ENCODE results near the gene GPR18.

DNA sequence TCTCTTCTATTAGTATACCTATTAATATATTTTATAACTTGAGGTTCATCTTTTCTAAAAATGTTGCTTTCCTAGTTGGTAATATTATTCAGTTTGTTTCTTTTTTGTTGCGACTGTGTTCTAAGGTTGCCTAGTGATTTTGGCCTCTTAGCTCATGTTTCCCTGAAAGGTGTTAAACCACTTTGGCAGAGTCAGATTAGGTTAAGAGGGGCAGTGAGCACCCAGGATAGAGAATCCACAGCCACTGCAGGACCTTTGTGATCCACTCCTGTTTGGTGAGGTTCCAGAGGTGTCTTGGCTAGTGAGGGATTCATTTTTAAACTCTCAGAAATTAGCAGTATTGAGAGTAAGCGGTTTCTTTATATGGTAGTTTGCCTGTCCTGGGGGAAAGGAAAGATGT, 14.9 kb upstream of the GPR18 start:
- TF ChIP-seq, protein P1, sequence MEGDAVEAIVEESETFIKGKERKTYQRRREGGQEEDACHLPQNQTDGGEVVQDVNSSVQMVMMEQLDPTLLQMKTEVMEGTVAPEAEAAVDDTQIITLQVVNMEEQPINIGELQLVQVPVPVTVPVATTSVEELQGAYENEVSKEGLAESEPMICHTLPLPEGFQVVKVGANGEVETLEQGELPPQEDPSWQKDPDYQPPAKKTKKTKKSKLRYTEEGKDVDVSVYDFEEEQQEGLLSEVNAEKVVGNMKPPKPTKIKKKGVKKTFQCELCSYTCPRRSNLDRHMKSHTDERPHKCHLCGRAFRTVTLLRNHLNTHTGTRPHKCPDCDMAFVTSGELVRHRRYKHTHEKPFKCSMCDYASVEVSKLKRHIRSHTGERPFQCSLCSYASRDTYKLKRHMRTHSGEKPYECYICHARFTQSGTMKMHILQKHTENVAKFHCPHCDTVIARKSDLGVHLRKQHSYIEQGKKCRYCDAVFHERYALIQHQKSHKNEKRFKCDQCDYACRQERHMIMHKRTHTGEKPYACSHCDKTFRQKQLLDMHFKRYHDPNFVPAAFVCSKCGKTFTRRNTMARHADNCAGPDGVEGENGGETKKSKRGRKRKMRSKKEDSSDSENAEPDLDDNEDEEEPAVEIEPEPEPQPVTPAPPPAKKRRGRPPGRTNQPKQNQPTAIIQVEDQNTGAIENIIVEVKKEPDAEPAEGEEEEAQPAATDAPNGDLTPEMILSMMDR (conservative IDR thresholded peaks at IDR 0.05; ENCODE audit: low read length): no peak
- TF ChIP-seq EZH2phosphoT487 (IDR thresholded peaks at IDR 0.05; ENCODE audit: borderline replicate concordance, low read depth, low read length): no peak

All from OCI-LY7 (cell line).